ENCODE data around the gene GNS. TPM values are rescaled to one million over a fixed set of nuclear protein-coding genes. Genes with fewer than 3 reads are reported as not detected.

The GNS gene
- total RNA-seq, 1 experiment from 2014 or later: 26.0 TPM

GRCh38 chr12:64672925-64673409, 86.2 kb downstream of the GNS start:
- H2BK120ac ChIP-seq (ENCODE audit: low read depth, low read length, poor library complexity, severe bottlenecking): no peak overlapping the region
- Mint-ChIP-seq H3K4me1 (peaks cover 55 to 76% of the 10 kb centered on the region in 2 experiments), H3K27ac (peak overlapping the region; percentile 83 to 89 (median 87); a peak in 5 of 7 replicates), H3K27me3 (ENCODE audit: low read depth) (no peaks in the 10 kb centered on the region), H3K9me3 (no peaks in the 10 kb centered on the region), H3K36me3 (ENCODE audit: insufficient read depth in 1 of 3, low read depth in 3 of 3) (no peaks in the 10 kb centered on the region; a peak in 1 of 7 replicates), H3K4me3 (no peak overlapping the region)
- H2BK20ac ChIP-seq (ENCODE audit: low read depth, low read length, poor library complexity, severe bottlenecking): no peak overlapping the region
- H3K4ac ChIP-seq (ENCODE audit: low read depth, low read length): no peak overlapping the region
- H3T11ph ChIP-seq (ENCODE audit: low read length): no peak overlapping the region
- no peak overlapping the region for H3K23ac ChIP-seq (ENCODE audit: insufficient read length, low read depth, low read length)
- H3K9me3 ChIP-seq (ENCODE audit: control insufficient read depth, low read depth, low read length): no peaks in the 10 kb centered on the region
- no peaks in the 10 kb centered on the region for H4K20me1 ChIP-seq (ENCODE audit: control insufficient read depth, insufficient read depth, insufficient read length)
- no peak overlapping the region for H3K9ac ChIP-seq (ENCODE audit: extremely low read depth, insufficient read length, low read length)
- peaks cover 6% of the 10 kb centered on the region for H3K79me1 ChIP-seq (ENCODE audit: insufficient read depth, low read depth, low read length, poor library complexity, severe bottlenecking)
- TF ChIP-seq CTCF (conservative IDR thresholded peaks at IDR 0.05): no peak
- no peak overlapping the region for H2BK5ac ChIP-seq (ENCODE audit: insufficient read length, low read length)
- DNase-seq: no peak
- H2AFZ ChIP-seq (ENCODE audit: low read length): no peak overlapping the region
- H3K56ac ChIP-seq (ENCODE audit: insufficient read length, low read depth, low read length): no peak overlapping the region
- H3K4me2 ChIP-seq (ENCODE audit: insufficient read depth, insufficient read length, low read length): no peak overlapping the region
- H2AK5ac ChIP-seq (ENCODE audit: insufficient read length, low read length): no peak overlapping the region
- H3K14ac ChIP-seq (ENCODE audit: insufficient read depth, low read length): no peak overlapping the region
- no peaks in the 10 kb centered on the region for H3K23me2 ChIP-seq (ENCODE audit: insufficient read length, low read depth, low read length, poor library complexity, severe bottlenecking)
- WGBS (ENCODE audit: extremely low coverage, insufficient read length, low lambda C conversion rate): no CpG with 5 or more reads among the region's 8 CpGs
- no peak overlapping the region for H3K18ac ChIP-seq (ENCODE audit: insufficient read length, low read depth, low read length)
- no peak overlapping the region for H4K8ac ChIP-seq (replicated peaks; ENCODE audit: insufficient read length, low read depth, low read length)
- H3K4me1 ChIP-seq (ENCODE audit: insufficient read depth, low read length): peaks cover 17% of the 10 kb centered on the region
- H2BK12ac ChIP-seq (ENCODE audit: insufficient read length, low read depth, low read length): no peak overlapping the region
- H3K79me2 ChIP-seq (ENCODE audit: insufficient read depth, low read length): peaks cover 12% of the 10 kb centered on the region; the same call in 1 of the 2 replicates
- no peak overlapping the region for H4K91ac ChIP-seq (ENCODE audit: insufficient read length, low read depth, low read length)
- H3K27me3 ChIP-seq (ENCODE audit: insufficient read depth, low read length): no peaks in the 10 kb centered on the region
- no peak overlapping the region for H2BK15ac ChIP-seq (ENCODE audit: low read depth, low read length)
- no peak overlapping the region for H4K5ac ChIP-seq (ENCODE audit: insufficient read length, low read depth, low read length)
- H3K27ac ChIP-seq (ENCODE audit: insufficient read length, low read depth, low read length): no peak overlapping the region
